Activated B cell treated with CpG ODN at 0.5 μM for 24 hours (primary cell): ENCODE results near the gene CIDEC. TPM values are rescaled to one million over a fixed set of nuclear protein-coding genes. Genes with fewer than 3 reads are reported as not detected.

ENCODE experiments used
- ATAC-seq: fragments of 200-7000 bp; cut with Tn5 transposase; one replicate; pipeline ENCODE4 v1.10.0; 2021; ENCODE audit warnings: low read depth, mild to moderate bottlenecking, moderate library complexity
- CTCF ChIA-PET: fragments of 350-600 bp; sonication (Branson Sonifier 250); formaldehyde crosslinking; loops from one replicate; lab custom pipeline; 2021; ENCODE audit warnings: antibody characterized with exemption; lab: Charles Lee
- POLR2A ChIA-PET: fragments of 350-600 bp; sonication (Branson Sonifier 250); formaldehyde crosslinking; loops from one replicate; lab custom pipeline; 2021; ENCODE audit warnings: antibody characterized with exemption; lab: Charles Lee
- DNase-seq: peaks from one replicate; pipeline ENCODE4 v3.0.0; 2022
- H3K27ac Mint-ChIP-seq: one replicate; pipeline ENCODE4 v1.8.0; 2020; ENCODE audit warnings: mixed read lengths
- H3K27me3 Mint-ChIP-seq: one replicate; pipeline ENCODE4 v1.8.0; 2021; ENCODE audit warnings: mixed read lengths
- H3K36me3 Mint-ChIP-seq: one replicate; pipeline ENCODE4 v1.8.0; 2021; ENCODE audit warnings: low read depth, mixed read lengths
- H3K4me1 Mint-ChIP-seq: one replicate; pipeline ENCODE4 v1.8.0; 2021; ENCODE audit warnings: mixed read lengths
- H3K4me3 Mint-ChIP-seq: one replicate; pipeline ENCODE4 v1.8.0; 2020; ENCODE audit warnings: mild to moderate bottlenecking, mixed read lengths
- H3K9me3 Mint-ChIP-seq: one replicate; pipeline ENCODE4 v1.8.0; 2020; ENCODE audit warnings: mixed read lengths
- CTCF ChIP-seq: fragments of 200-600 bp; IDR thresholded peaks from one replicate; pipeline ENCODE4 v1.8.0; 2022; ENCODE audit warnings: antibody characterized with exemption, mild to moderate bottlenecking
- intact Hi-C: fragments of 100-400 bp; cut with micrococcal nuclease; formaldehyde crosslinking; loops from one replicate; pipeline ENCODE4 v1.15.1; 2024
- total RNA-seq: library from RNA; stranded (reverse); gene quantifications from 2 replicates; pipeline ENCODE4 v1.2.3, GENCODE V29; 2022

The CIDEC gene
- total RNA-seq, 1 donor from 2014 or later = not detected

GRCh38 chr3:9914011-9914410 is 34.0 kb upstream of the CIDEC start:
- H3K4me3 Mint-ChIP-seq = no peak overlapping the region
- H3K9me3 Mint-ChIP-seq = no peaks in the 10 kb centered on the region
- no peaks in the 10 kb centered on the region for H3K36me3 Mint-ChIP-seq
- peaks cover 20% of the 10 kb centered on the region for H3K4me1 Mint-ChIP-seq
- ChIA-PET POLR2A (interaction anchor here (1.7 kb wide), 1 partner anchor 23 kb away, joined by 7 read pairs; the partner anchor contains the start of gene JAGN1), CTCF (no interaction called here)
- ATAC-seq (no peak), DNase-seq (no peak)
- H3K27me3 Mint-ChIP-seq = peaks cover 10% of the 10 kb centered on the region
- no peak for TF ChIP-seq CTCF
- intact Hi-C loops = no loop called here
- H3K27ac Mint-ChIP-seq = no peak overlapping the region

GRCh38 chr3:9913601-9914000 is 33.5 kb upstream of the CIDEC start:
- ChIA-PET POLR2A (interaction anchor here (1.7 kb wide), 1 partner anchor 23 kb away, joined by 7 read pairs; the partner anchor contains the start of gene JAGN1), CTCF (no interaction called here)
- H3K4me3 Mint-ChIP-seq = no peak overlapping the region

GRCh38 chr3:9912294-9912935 is 32.4 kb upstream of the CIDEC start:
- H3K4me3 Mint-ChIP-seq = no peak overlapping the region
- DNase-seq (no peak), ATAC-seq (no peak)
- H3K27ac Mint-ChIP-seq = no peak overlapping the region
- intact Hi-C loops = no loop called here
- POLR2A ChIA-PET = interaction anchor here (1.3 kb wide), 1 partner anchor 20 kb away, joined by 3 read pairs; the partner anchor contains the start of gene CRELD1
- H3K27me3 Mint-ChIP-seq = peaks cover 10% of the 10 kb centered on the region
- TF ChIP-seq CTCF = no peak
- CTCF ChIA-PET = no interaction called here
- no peaks in the 10 kb centered on the region for H3K36me3 Mint-ChIP-seq
- peaks cover 20% of the 10 kb centered on the region for H3K4me1 Mint-ChIP-seq
- no peaks in the 10 kb centered on the region for H3K9me3 Mint-ChIP-seq

More at GRCh38 chr3:9913601-9914000, 33.5 kb upstream of the CIDEC start:
- no peak overlapping the region for H3K27ac Mint-ChIP-seq
- intact Hi-C loops = no loop called here
- peaks cover 20% of the 10 kb centered on the region for H3K4me1 Mint-ChIP-seq
- peaks cover 10% of the 10 kb centered on the region for H3K27me3 Mint-ChIP-seq
- ATAC-seq (no peak), DNase-seq (no peak)
- H3K9me3 Mint-ChIP-seq = no peaks in the 10 kb centered on the region
- H3K36me3 Mint-ChIP-seq = no peaks in the 10 kb centered on the region
- no peak for TF ChIP-seq CTCF

GRCh38 chr3:9911863-9912262 is 31.8 kb upstream of the CIDEC start:
- ChIA-PET CTCF (no interaction called here), POLR2A (interaction anchor here (1.3 kb wide), 1 partner anchor 21 kb away, joined by 3 read pairs; the partner anchor contains the start of gene CRELD1)
- H3K4me3 Mint-ChIP-seq = no peak overlapping the region
- H3K9me3 Mint-ChIP-seq = no peaks in the 10 kb centered on the region
- H3K4me1 Mint-ChIP-seq = peaks cover 19% of the 10 kb centered on the region
- no peak for DNase-seq
- intact Hi-C loops = no loop called here
- TF ChIP-seq CTCF = no peak
- no peak overlapping the region for H3K27ac Mint-ChIP-seq
- no peaks in the 10 kb centered on the region for H3K36me3 Mint-ChIP-seq
- no peak for ATAC-seq
- peaks cover 10% of the 10 kb centered on the region for H3K27me3 Mint-ChIP-seq

GRCh38 chr3:9909221-9910013 is 29.4 kb upstream of the CIDEC start:
- ChIA-PET CTCF (no interaction called here), POLR2A (no interaction called here)
- H3K4me1 Mint-ChIP-seq = peaks cover 3% of the 10 kb centered on the region
- TF ChIP-seq CTCF = no peak
- no peaks in the 10 kb centered on the region for H3K9me3 Mint-ChIP-seq
- no peak for DNase-seq
- no peak for ATAC-seq
- peaks cover 10% of the 10 kb centered on the region for H3K27me3 Mint-ChIP-seq
- intact Hi-C loops = no loop called here
- H3K36me3 Mint-ChIP-seq = no peaks in the 10 kb centered on the region
- H3K27ac Mint-ChIP-seq = no peak overlapping the region
- no peak overlapping the region for H3K4me3 Mint-ChIP-seq
